Measurements from ENCODE around the gene LAMA1.
"Not testable (repeated sequence)": the region's sequence is repeated elsewhere in the genome, so short reads cannot be mapped to it uniquely, and the experiment has no call there.

LAMA1 gene

GRCh38 chr18:6947338-6948030 lies 170.1 kb downstream of the LAMA1 start:
- DNase-seq: no peak

- DNase-seq: no peak
Measured at GRCh38 chr18:6943143-6943542, 174.5 kb downstream of the LAMA1 start.

GRCh38 chr18:6942742-6943141 lies 174.9 kb downstream of the LAMA1 start:
- no peak for DNase-seq

- no peak for DNase-seq
Measured at GRCh38 chr18:6941996-6942395, 175.6 kb downstream of the LAMA1 start.

- no peak for DNase-seq
Measured at GRCh38 chr18:6940451-6940850, 177.1 kb downstream of the LAMA1 start.

GRCh38 chr18:6939972-6940371 lies 177.6 kb downstream of the LAMA1 start:
- DNase-seq: no peak

- DNase-seq: not testable (repeated sequence)
Measured at GRCh38 chr18:6938403-6938802, 179.2 kb downstream of the LAMA1 start.

GRCh38 chr18:6938003-6938402 lies 179.6 kb downstream of the LAMA1 start:
- no peak for DNase-seq

- DNase-seq: no peak
Measured at GRCh38 chr18:6934859-6935258, 182.7 kb downstream of the LAMA1 start.

- DNase-seq: peak; percentile 52
Measured at GRCh38 chr18:6929370-6930102, 188.1 kb downstream of the LAMA1 start.

- DNase-seq: no peak
Measured at GRCh38 chr18:6928359-6928758, 189.2 kb downstream of the LAMA1 start.

- DNase-seq: no peak
Measured at GRCh38 chr18:6927153-6927552, 190.4 kb downstream of the LAMA1 start.

- DNase-seq: no peak
Measured at GRCh38 chr18:6923220-6923619, 194.4 kb downstream of the LAMA1 start.

- DNase-seq: no peak
Measured at GRCh38 chr18:6921571-6921970, 196.0 kb downstream of the LAMA1 start.

- DNase-seq: no peak
Measured at GRCh38 chr18:6920099-6920955, 197.3 kb downstream of the LAMA1 start.

- no peak for DNase-seq
Measured at GRCh38 chr18:6917072-6917471, 200.5 kb downstream of the LAMA1 start.

GRCh38 chr18:6901286-6901926 lies 216.2 kb downstream of the LAMA1 start:
- no peak for DNase-seq

- DNase-seq: no peak
Measured at GRCh38 chr18:6891788-6892187, 225.8 kb downstream of the LAMA1 start.

Measured in NCI-H2227 treated with DMSO at 0.1 percent for 48 hours (cell line).